Activated T-cell treated with anti-CD3 and anti-CD28 coated beads for 4 hours (primary cell): ENCODE measurements around the gene PHLPP2.

Source experiments
- DNase-seq: peaks from one replicate; pipeline ENCODE4 v3.0.0-alpha.2; 2020

Gene PHLPP2, protein sequence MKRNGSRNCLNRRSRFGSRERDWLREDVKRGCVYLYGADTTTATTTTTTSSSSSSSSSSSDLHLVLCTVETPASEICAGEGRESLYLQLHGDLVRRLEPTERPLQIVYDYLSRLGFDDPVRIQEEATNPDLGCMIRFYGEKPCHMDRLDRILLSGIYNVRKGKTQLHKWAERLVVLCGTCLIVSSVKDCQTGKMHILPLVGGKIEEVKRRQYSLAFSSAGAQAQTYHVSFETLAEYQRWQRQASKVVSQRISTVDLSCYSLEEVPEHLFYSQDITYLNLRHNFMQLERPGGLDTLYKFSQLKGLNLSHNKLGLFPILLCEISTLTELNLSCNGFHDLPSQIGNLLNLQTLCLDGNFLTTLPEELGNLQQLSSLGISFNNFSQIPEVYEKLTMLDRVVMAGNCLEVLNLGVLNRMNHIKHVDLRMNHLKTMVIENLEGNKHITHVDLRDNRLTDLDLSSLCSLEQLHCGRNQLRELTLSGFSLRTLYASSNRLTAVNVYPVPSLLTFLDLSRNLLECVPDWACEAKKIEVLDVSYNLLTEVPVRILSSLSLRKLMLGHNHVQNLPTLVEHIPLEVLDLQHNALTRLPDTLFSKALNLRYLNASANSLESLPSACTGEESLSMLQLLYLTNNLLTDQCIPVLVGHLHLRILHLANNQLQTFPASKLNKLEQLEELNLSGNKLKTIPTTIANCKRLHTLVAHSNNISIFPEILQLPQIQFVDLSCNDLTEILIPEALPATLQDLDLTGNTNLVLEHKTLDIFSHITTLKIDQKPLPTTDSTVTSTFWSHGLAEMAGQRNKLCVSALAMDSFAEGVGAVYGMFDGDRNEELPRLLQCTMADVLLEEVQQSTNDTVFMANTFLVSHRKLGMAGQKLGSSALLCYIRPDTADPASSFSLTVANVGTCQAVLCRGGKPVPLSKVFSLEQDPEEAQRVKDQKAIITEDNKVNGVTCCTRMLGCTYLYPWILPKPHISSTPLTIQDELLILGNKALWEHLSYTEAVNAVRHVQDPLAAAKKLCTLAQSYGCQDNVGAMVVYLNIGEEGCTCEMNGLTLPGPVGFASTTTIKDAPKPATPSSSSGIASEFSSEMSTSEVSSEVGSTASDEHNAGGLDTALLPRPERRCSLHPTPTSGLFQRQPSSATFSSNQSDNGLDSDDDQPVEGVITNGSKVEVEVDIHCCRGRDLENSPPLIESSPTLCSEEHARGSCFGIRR (N-terminal part only)

DNA sequence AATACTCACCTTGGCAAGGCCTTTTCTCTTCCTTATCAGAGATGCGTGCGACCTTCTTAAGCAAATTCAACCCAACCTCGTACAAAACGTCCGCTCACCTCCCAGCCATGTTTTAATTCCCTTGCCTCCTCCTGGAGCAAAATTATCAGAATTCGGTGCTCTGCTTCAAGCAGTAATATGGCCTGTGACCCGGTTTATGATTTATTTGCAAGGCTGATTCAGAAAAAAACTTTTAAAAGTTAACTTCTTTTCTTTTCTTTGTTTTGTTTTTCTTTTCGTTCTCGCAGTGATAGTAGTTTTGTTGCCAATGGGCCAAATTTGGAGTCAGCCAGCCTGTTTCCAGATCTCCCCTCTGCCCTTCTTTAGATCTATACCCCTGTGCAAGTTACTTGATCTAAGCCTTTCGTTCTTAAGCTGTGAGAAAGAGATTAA lies at the start of gene PHLPP2:
TSS of gene PHLPP2 (minus strand) at position 382 of the 432 bp plus-strand sequence. CDS start 9,906 bp downstream, outside the sequence.
- DNase-seq: no peak

DNA sequence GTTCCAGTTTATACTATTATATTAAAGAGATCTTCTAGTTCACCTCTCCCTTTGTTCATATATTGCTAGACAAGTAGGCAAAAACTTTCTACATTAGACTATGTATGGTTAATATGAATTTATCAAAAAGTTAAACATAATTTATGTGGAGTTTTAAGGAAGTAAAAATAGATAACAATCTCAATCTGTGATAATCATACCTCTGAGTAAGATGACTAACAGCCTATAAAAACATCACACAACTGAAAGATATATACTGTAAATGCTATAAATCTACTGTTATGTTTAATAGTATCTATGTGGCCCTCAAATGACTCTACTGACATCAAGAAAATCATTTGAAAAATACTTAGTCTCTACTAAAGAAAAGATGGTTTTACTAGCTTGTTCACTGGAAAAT lies 47.1 kb upstream of the PHLPP2 start:
- DNase-seq: no peak

DNA sequence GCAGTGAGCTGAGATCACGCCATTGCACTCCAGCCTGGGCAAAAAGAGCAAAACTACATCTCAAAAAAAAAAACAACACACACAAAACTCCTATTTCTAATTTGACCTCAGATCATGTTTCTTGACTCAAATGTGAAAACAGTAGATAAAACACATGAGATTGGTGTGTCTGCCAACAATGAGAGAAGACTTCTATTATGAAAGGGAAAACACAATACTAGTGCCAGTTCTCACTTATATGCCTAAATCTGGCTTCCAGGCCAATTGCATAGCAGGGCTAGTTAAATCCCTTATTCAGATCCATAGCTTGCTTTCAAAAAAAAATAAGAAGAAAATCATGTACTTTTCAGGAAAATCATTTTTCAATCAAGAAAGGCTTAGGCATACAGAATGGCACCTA lies 44.7 kb upstream of the PHLPP2 start:
- no peak for DNase-seq

DNA sequence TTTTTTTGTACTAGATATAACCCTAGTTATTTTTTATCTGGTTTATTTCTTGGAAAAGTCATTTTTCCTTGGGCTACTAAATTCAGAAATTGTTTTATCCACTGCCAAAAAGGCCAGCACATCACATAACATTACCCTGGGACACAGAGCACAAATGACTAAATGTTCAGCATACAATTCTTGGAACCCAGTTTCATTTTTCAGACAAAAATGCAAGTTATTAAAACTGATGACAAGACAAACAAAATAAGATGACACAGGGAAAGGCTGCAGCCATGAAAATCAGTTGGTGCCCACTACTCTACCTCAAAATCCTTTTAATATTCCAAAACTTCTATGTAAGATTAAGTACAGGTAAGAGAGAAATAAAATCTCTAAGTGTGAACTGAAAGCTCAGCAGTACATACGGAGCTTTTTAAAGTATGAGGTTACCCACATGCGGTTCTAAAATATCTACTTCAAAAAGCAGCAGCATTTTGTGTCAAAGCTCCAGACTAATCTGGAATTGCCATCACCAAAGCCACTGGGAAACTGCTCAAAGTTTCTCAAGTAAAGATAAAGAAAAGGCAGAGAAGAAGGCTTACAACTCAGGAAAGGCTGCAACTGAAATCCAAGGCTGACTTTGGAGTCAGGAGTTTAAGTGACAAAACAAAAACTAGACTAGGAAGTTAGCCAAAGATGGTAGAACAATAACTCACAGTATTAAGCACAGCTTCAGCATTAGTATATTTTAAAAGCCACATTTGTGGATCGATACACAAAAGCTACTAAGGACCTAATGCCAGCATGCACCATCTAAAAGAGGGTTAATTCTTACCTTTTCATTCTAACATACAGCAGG lies 42.8 kb upstream of the PHLPP2 start:
- DNase-seq: no peak

DNA sequence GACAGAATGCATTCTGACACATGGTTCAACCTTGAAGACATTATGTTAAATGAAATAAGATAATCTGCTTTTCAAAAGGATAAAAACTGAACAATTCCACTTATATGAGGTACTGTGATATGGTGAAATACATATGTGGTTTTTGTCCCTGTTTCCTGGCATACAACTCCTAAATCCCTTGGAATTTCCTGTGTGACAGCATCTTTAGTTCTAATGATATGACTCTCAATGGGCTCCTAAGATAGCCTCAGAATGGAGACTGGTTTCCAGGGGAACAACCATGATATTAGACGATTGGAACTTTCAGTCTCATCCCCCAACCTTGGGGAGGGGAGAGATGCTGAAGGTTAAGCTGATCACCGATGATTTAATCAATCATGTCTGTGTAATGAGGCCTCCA lies 37.7 kb upstream of the PHLPP2 start:
- DNase-seq: no peak

DNA sequence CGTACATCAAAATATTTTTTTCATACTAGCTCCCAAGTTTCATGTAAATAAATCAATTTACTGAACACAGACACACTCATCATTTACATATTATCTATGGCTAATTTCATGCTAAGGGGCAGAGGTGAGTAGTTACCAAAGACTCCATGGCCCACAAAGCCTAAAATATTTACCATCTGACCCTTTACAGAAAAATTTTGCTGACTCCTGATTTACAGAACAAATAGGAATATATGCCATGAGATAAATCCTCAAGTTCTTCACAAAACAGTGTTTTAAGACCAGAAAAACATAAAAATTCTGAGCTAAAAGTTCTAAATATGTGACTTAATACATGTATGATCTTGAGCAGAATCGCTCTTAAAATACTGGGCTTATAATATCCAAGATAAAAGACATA lies 36.6 kb upstream of the PHLPP2 start:
- DNase-seq: no peak

DNA sequence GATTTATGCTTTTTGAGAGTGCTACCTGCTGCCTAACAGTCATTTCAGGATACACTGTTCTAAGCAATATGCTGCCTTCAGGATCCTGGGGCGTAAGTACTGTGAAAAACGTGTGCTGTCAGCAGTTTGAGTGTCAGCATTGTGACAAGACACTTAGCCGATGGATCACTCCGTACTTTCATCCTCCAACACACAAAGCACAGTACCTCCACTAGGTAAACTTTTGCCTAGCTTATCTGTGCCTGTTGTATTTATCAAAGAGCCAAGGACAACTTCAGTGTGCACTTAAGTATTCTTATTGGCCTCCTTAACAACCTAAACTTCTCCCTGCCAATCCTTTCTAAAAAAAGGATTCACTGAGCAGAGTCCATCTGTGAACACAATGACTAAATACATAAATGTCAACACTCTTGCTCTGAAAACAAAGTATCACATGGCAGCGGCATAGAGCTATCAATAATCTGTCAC lies 33.8 kb upstream of the PHLPP2 start:
- DNase-seq: no peak

DNA sequence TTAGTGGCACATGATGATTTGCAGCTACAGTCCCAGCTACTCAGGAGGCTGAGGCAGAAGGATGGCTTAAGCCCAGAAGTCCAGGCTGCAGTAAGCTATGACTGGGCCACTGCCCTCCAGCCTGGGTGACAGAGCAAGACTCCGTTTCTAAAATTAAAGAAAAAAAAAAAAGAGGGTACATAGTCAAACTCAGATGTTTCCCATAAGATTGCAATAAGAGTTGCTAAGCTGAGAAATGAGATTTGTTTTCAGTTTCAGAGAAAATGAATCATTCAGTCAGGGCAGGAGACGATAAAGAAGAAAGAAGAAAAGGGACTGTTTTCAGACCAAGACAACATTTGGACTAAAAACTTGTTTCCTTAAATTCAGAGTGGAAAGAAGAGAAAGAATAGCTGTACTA lies 30.2 kb upstream of the PHLPP2 start:
- no peak for DNase-seq

DNA sequence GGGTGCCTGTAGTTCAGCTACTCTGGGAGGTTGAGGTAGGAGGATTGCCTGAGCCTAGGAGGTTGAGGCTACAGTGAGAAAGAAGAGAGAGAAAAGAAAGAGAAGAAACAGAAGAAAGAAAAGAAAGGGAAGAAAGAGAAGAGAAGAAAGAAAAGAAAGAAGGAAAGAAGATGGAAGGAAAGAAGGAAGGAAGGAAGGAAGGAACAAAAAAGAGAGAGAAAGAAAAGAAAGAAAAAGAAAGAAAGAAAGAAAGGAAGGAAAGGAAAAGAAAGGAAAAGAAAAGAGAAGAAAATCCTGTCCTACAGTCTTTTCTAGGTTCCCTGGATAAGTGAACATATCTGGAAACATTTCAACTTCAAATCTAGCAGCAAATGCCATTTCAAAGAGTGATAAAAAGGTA lies 29.6 kb upstream of the PHLPP2 start:
- DNase-seq: no peak

DNA sequence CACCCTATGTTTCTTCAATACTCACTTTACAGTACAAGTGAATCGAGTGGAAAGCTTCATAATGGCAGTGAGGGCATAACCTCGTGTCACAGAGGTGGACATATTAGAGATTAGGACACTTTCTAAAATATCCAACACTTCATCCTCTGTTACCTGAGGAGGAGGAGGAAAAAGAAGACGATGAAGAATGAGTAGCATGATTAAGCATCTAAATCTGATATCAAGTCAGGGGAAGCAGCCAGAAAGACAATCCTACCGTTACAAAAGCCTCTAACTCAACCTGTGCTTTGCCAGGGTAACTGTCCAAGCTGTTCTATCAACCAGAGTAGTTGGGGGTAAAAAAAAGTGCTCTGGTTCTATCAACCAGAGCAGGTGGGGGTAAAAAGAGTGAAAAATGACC lies 23.7 kb upstream of the PHLPP2 start:
- no peak for DNase-seq

DNA sequence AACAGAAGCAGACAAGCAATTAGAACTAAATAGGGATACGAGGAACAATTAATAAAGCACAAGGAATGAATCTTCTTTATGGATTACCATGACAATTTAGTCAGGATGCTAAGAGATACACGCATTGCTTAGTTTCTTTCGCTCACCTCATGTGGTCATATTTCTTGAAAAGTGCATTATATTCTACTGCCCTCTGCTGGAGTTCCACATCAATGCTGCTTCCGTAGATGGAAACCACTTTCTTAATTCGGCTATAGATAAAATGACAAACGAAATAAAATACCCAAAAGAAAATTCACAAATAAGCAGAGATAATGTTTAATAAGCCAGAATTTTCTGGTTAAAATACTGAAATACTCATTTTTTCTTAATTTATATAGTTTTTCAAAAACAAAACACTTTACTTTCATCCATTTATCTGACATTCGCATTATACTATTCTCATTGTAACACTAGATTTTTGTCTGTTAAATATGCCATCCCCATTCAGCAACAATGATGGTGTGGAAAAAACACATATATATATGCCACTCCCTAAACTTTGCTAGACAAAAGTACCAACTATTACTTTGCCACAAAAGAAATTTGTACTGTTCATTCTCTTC lies 22.0 kb upstream of the PHLPP2 start:
- no peak for DNase-seq

DNA sequence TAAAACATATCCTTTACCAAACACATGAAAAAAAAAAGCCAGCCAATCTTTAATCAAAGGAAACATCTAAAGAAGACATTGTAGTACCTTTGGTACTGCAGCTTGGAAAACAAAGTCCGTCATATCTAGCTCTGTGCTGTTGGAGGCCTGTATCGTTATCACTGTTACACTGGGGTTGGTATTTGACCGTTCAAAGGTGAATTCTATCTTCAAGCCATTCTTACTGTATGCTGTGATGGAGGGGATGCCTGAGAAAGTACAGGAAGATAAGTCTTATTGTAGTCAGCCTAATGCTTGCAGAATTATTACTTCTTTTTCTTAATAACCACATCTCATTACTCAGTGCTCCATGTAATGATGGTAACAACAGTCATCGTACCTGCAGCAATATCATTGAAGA lies 14.4 kb upstream of the PHLPP2 start:
- DNase-seq: no peak

DNA sequence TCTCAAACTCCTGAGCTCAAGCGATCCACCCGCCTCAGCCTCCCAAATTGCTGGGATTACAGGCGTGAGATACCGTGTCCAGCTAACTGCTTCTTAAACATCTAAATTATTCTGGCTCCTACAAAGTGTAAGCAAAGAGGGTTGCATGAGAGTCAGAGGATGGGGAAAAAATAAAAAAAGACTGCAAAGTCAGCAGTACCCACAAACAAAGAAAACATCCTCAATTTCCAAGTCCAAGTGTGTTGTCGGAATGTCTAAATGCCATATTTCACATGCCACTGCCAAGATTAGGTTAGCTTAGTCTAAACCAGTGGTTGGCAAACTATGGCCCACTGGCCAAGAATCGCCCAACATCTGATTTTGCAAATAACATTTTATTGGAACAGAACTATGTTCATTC lies 13.0 kb upstream of the PHLPP2 start:
- DNase-seq: no peak

DNA sequence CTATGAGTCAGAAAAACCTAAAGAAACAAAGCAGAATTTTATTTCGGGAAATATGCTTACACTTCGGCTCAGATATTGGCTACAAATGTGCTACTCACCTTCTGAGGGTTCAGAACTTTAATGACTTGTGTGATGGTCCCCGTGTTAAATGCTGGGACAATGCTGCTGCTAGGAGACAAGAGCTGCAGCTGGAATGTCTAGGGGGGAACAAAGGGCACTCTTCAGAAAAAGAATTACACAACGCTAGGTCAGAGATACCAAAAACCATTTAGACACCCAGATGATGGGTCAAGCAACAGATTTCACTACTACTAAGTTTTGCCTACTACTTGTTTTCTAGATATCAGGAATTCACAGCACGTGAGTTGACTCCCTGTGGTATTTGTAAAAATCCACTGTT lies 10.0 kb upstream of the PHLPP2 start:
- no peak for DNase-seq

DNA sequence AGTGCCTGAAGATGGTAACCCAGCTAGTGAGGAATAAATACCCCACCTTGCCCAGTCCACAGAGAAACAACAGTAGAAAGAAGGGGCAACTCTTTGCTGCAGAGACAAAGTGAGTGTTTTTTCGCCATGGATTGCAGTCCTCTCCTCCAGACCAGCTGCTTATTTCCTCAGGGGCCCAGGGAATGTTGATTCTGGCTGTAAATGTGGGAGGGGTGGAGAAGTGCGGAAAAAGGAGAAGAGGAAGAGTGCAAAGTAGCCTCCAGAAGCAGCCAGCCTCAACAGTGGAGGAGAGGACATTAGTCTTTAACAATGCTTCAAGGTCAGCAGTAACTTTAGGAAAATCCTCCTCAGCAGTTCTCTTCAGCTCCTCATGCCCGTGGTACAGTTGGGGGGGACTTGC lies 8.1 kb upstream of the PHLPP2 start:
- no peak for DNase-seq

DNA sequence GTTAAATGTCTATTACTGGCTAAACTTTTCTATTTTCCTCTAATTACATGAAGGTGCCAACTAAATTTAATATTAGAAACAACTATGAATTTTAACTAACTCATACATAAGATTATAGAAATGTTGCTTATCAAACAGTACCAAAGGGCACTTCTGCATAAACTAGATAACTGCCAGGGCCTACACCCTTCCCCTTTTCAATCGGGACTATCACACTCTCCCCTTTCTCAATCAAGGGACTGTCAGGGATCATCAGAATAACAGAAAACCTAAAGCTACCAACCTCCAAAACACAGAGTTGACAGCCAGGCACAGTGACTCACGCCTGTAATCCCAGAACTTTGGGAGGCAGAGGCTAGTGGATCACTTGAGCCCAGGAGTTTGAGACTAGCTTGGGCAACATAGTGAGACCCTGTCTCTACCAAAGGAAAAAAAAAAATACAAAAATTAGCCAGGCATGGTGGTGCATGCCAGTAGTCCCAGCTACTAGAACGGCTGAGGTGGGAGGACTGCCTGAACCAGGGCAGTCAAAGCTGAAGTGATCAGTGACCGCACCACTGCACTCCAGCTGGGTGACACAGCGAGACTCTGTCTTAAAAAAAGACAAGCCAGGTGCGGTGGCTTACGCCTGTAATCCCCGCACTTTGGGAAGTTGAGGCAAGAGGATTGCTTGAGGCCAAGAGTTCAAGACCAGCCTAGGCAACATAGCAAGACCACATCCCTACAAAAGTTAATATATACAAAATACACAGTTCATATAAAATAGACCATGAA lies 3.2 kb upstream of the PHLPP2 start:
- DNase-seq: no peak

DNA sequence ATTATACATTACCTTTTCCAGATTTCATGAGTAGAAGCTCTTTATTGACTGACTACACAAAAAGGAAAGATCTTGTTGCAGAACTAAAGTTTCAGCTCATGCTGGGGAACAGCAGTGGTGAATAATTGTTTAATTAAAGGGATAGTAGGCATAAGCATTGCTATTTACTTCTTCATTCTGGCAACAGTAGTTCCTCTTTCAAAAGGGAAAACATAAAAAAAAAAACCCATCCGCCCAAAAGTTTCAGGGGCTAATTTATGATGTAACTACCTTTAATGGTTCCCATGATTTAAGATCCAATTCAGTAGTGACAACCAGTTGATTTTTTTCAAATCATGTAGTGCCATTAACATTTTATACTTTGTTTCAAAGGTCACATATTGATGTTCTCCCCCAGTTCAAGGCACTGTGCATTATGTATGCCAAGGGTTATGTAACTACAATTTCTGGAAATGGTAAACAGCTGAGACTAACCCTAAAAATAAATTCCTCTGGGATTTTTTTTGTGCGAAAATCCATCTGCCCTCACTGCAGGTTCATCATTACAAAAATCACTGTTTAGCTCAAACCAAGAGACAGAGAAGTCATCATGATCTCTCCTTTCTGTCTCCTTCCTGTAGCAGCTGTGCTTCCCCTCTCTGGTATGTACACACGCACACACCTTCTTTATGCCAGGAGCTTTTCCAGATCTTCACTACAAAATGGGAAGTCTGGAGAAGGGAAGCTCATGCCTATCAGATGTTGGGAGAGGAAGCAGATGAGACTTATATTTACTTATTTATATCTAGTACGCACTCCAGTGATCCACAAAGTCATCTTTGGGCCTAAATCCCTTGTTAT lies 2.2 kb upstream of the PHLPP2 start:
- DNase-seq: no peak

DNA sequence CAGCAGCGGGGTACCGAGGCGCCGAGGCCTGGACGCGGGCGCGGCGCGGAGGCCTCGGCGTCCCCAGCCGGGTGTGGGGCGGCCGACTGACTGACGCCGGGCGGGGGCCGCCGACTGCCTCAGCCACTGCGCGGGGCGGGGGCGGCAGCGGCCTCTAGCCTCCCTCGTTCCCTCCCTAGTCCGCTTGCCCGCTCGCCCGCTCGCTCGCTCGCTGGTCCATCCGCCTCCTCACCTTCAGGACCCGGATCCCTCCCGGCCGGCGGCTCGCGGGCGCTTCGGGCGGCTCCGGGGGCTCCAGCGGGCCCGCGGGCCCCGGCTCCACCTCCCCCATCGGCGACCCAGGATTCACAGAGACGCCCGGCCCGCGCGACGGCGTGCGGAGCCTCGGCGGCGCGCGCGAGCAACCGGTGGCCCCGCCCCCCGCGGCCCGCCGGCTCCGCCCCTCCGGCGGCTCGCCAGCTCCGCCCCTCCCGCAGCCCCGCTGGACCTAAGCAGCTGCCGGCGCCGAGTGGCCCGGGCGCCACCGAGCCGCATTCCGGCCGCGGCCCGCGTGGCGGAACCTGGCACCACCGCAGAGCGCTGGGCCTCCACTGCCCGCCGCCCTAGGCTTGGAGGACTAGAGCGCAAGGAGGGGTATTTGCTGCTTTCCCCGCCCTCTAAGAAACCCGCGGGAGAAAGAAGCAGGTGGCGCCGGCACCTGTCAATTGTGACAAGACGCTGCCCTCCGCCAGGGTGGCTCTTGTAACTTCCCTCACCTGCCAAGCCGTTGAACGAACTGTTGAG lies 773 bp downstream of the PHLPP2 start:
- peak; percentile 68 for DNase-seq
